BJ (cell line): ENCODE measurements around the gene GAK. TPM values are rescaled to one million over a fixed set of nuclear protein-coding genes. Genes with fewer than 3 reads are reported as not detected.

Source experiments
- CTCF ChIA-PET: fragments of 350-600 bp; formaldehyde crosslinking; extraction: SDS; loops from one replicate; lab custom pipeline; 2021; ENCODE audit warnings: antibody characterized with exemption, inconsistent platforms; lab: Yijun Ruan, JAX
- POLR2A ChIA-PET: fragments of 300-600 bp; sonication (Branson Sonifier 250); formaldehyde crosslinking; extraction: SDS; loops from one replicate; lab custom pipeline; 2021; ENCODE audit warnings: antibody characterized with exemption; lab: Charles Lee
- DNase-seq: peaks from one replicate; pipeline ENCODE4 v3.0.0-alpha.2; 2011; ENCODE audit warnings: low read depth
- H3K27me3 ChIP-seq: 2 replicates; pipeline ENCODE4 v1.6.0; 2011; ENCODE audit warnings: low read length; ENCODE audit not compliant: control insufficient read depth, insufficient read depth
- H3K36me3 ChIP-seq: 2 replicates; pipeline ENCODE4 v1.5.1; 2011; ENCODE audit warnings: low read length; ENCODE audit not compliant: control insufficient read depth, insufficient read depth
- H3K4me3 ChIP-seq: 2 replicates; pipeline ENCODE4 v1.5.1; 2011; ENCODE audit warnings: low read depth, mild to moderate bottlenecking, control low read depth, low read length
- CTCF ChIP-seq: IDR thresholded peaks from 2 replicates; pipeline ENCODE4 v1.5.1; 2011; ENCODE audit warnings: low read depth, mild to moderate bottlenecking, control low read depth, inconsistent platforms, low read length, moderate library complexity; ENCODE audit not compliant: insufficient read depth
- polyA plus RNA-seq: library from polyadenylated mRNA; depleted of rRNA; stranded (reverse); fragments of >200 nt; gene quantifications from 2 replicates; pipeline ENCODE4 v1.2.3, GENCODE V29; 2011

Gene GAK
- polyA plus RNA-seq, 1 experiment: 26.3 TPM

GRCh38 chr4:833731-834367 lies 98.3 kb downstream of the GAK start:
- TF ChIP-seq CTCF: no peak
- ChIA-PET CTCF (no interaction called here), POLR2A (no interaction called here)
- no peaks in the 10 kb centered on the region for H3K36me3 ChIP-seq
- DNase-seq: no peak
- H3K27me3 ChIP-seq: peaks cover 3% of the 10 kb centered on the region
- H3K4me3 ChIP-seq: no peak overlapping the region

GRCh38 chr4:833156-833555 lies 99.0 kb downstream of the GAK start:
- CTCF ChIA-PET: no interaction called here
- POLR2A ChIA-PET: no interaction called here
- no peak for DNase-seq
- no peak for TF ChIP-seq CTCF
- peaks cover 7% of the 10 kb centered on the region for H3K27me3 ChIP-seq
- no peak overlapping the region for H3K4me3 ChIP-seq
- no peaks in the 10 kb centered on the region for H3K36me3 ChIP-seq

GRCh38 chr4:832536-832935 lies 99.6 kb downstream of the GAK start:
- no peak overlapping the region for H3K4me3 ChIP-seq
- no peak for TF ChIP-seq CTCF
- no peaks in the 10 kb centered on the region for H3K36me3 ChIP-seq
- ChIA-PET POLR2A (no interaction called here), CTCF (no interaction called here)
- peaks cover 13% of the 10 kb centered on the region for H3K27me3 ChIP-seq
- no peak for DNase-seq

- TF ChIP-seq CTCF: no peak
- ChIA-PET CTCF (no interaction called here), POLR2A (no interaction called here)
Observed at GRCh38 chr4:832108-832507, 100.0 kb downstream of the GAK start.

GRCh38 chr4:831483-831805 lies 100.7 kb downstream of the GAK start:
- ChIA-PET CTCF (interaction anchor here (1.0 kb wide), 1 partner anchor 14 kb away, joined by 3 read pairs; no protein-coding TSS in a partner anchor), POLR2A (no interaction called here)
- no peak for TF ChIP-seq CTCF
- Histone ChIP-seq H3K27me3 (peaks cover 18% of the 10 kb centered on the region), H3K4me3 (no peak overlapping the region), H3K36me3 (no peaks in the 10 kb centered on the region)
- no peak for DNase-seq

More at GRCh38 chr4:832108-832507, 100.0 kb downstream of the GAK start:
- DNase-seq: no peak
- H3K36me3 ChIP-seq: no peaks in the 10 kb centered on the region
- H3K27me3 ChIP-seq: peaks cover 16% of the 10 kb centered on the region
- no peak overlapping the region for H3K4me3 ChIP-seq
